ENCODE data around the gene ABCC8. TPM values are rescaled to one million over a fixed set of nuclear protein-coding genes. Genes with fewer than 3 reads are reported as not detected.

The ABCC8 gene
- total RNA-seq, 1 donor from 2014 or later = 3.7 TPM

GRCh38 chr11:17516551-17517150 is 40.0 kb upstream of the ABCC8 start:
- Histone ChIP-seq H3K4me1 (ENCODE audit: control insufficient read depth in 3 of 3, insufficient read depth in 3 of 3, low read length in 3 of 3) (peaks cover 0 to 4% (median under 1%) of the 10 kb centered on the region in 3 donors), H3K36me3 (ENCODE audit: control insufficient read depth in 3 of 3, insufficient read depth in 3 of 3, low read length in 3 of 3) (no peaks in the 10 kb centered on the region), H3K9me3 (ENCODE audit: control insufficient read depth in 3 of 3, low read length in 3 of 3) (no peaks in the 10 kb centered on the region), H3K9ac (ENCODE audit: low read depth in 1 of 3, low read length in 3 of 3) (no peak overlapping the region), H3K27ac (ENCODE audit: low read depth, low read length) (no peak overlapping the region), H3K27me3 (ENCODE audit: control insufficient read depth in 3 of 3, insufficient read depth in 3 of 3, low read length in 3 of 3) (peaks cover 0 to 9% (median 5%) of the 10 kb centered on the region in 3 donors), H3K4me3 (ENCODE audit: low read length in 3 of 3) (no peak overlapping the region)

- H3K27ac ChIP-seq (ENCODE audit: low read depth, low read length) = no peak overlapping the region
- H3K9ac ChIP-seq (ENCODE audit: low read depth in 1 of 3, low read length in 3 of 3) = no peak overlapping the region
- H3K27me3 ChIP-seq (ENCODE audit: control insufficient read depth in 3 of 3, insufficient read depth in 3 of 3, low read length in 3 of 3) = peaks cover 0 to 9% (median 4%) of the 10 kb centered on the region in 3 donors
- H3K4me3 ChIP-seq (ENCODE audit: low read length in 3 of 3) = no peak overlapping the region
- peaks cover 0 to 4% (median 3%) of the 10 kb centered on the region in 3 donors for H3K4me1 ChIP-seq (ENCODE audit: control insufficient read depth in 3 of 3, insufficient read depth in 3 of 3, low read length in 3 of 3)
- H3K9me3 ChIP-seq (ENCODE audit: control insufficient read depth in 3 of 3, low read length in 3 of 3) = no peaks in the 10 kb centered on the region
- no peaks in the 10 kb centered on the region for H3K36me3 ChIP-seq (ENCODE audit: control insufficient read depth in 3 of 3, insufficient read depth in 3 of 3, low read length in 3 of 3)
Measured at GRCh38 chr11:17515443-17516176, 39.0 kb upstream of the ABCC8 start.

- Histone ChIP-seq H3K27me3 (ENCODE audit: control insufficient read depth in 3 of 3, insufficient read depth in 3 of 3, low read length in 3 of 3) (peaks cover 0 to 9% (median 0%) of the 10 kb centered on the region in 3 donors), H3K27ac (ENCODE audit: low read depth, low read length) (no peak overlapping the region), H3K9me3 (ENCODE audit: control insufficient read depth in 3 of 3, low read length in 3 of 3) (no peaks in the 10 kb centered on the region), H3K4me3 (ENCODE audit: low read length in 3 of 3) (no peak overlapping the region), H3K36me3 (ENCODE audit: control insufficient read depth in 3 of 3, insufficient read depth in 3 of 3, low read length in 3 of 3) (no peaks in the 10 kb centered on the region), H3K9ac (ENCODE audit: low read depth in 1 of 3, low read length in 3 of 3) (no peak overlapping the region), H3K4me1 (ENCODE audit: control insufficient read depth in 3 of 3, insufficient read depth in 3 of 3, low read length in 3 of 3) (peaks cover 0 to 4% (median 3%) of the 10 kb centered on the region in 3 donors)
Measured at GRCh38 chr11:17514476-17514875, 37.8 kb upstream of the ABCC8 start.

GRCh38 chr11:17513853-17514252 is 37.2 kb upstream of the ABCC8 start:
- H3K36me3 ChIP-seq (ENCODE audit: control insufficient read depth in 3 of 3, insufficient read depth in 3 of 3, low read length in 3 of 3) = no peaks in the 10 kb centered on the region
- H3K27me3 ChIP-seq (ENCODE audit: control insufficient read depth in 3 of 3, insufficient read depth in 3 of 3, low read length in 3 of 3) = peaks cover 0 to 9% (median 0%) of the 10 kb centered on the region in 3 donors
- no peak overlapping the region for H3K27ac ChIP-seq (ENCODE audit: low read depth, low read length)
- no peak overlapping the region for H3K4me3 ChIP-seq (ENCODE audit: low read length in 3 of 3)
- H3K4me1 ChIP-seq (ENCODE audit: control insufficient read depth in 3 of 3, insufficient read depth in 3 of 3, low read length in 3 of 3) = peaks cover 4% of the 10 kb centered on the region in 3 donors
- H3K9ac ChIP-seq (ENCODE audit: low read depth in 1 of 3, low read length in 3 of 3) = no peak overlapping the region
- no peaks in the 10 kb centered on the region for H3K9me3 ChIP-seq (ENCODE audit: control insufficient read depth in 3 of 3, low read length in 3 of 3)

GRCh38 chr11:17512101-17512500 is 35.5 kb upstream of the ABCC8 start:
- H3K27me3 ChIP-seq (ENCODE audit: control insufficient read depth in 3 of 3, insufficient read depth in 3 of 3, low read length in 3 of 3) = peaks cover 0 to 6% (median 0%) of the 10 kb centered on the region in 3 donors
- no peak overlapping the region for H3K27ac ChIP-seq (ENCODE audit: low read depth, low read length)
- peaks cover 8 to 20% (median 16%) of the 10 kb centered on the region in 3 donors for H3K4me1 ChIP-seq (ENCODE audit: control insufficient read depth in 3 of 3, insufficient read depth in 3 of 3, low read length in 3 of 3)
- no peaks in the 10 kb centered on the region for H3K9me3 ChIP-seq (ENCODE audit: control insufficient read depth in 3 of 3, low read length in 3 of 3)
- H3K4me3 ChIP-seq (ENCODE audit: low read length in 3 of 3) = no peak overlapping the region
- H3K36me3 ChIP-seq (ENCODE audit: control insufficient read depth in 3 of 3, insufficient read depth in 3 of 3, low read length in 3 of 3) = no peaks in the 10 kb centered on the region
- no peak overlapping the region for H3K9ac ChIP-seq (ENCODE audit: low read depth in 1 of 3, low read length in 3 of 3)

- H3K4me3 ChIP-seq (ENCODE audit: low read length in 3 of 3) = no peak overlapping the region
- H3K9me3 ChIP-seq (ENCODE audit: control insufficient read depth in 3 of 3, low read length in 3 of 3) = no peaks in the 10 kb centered on the region
- H3K36me3 ChIP-seq (ENCODE audit: control insufficient read depth in 3 of 3, insufficient read depth in 3 of 3, low read length in 3 of 3) = no peaks in the 10 kb centered on the region
- peaks cover 8 to 20% (median 16%) of the 10 kb centered on the region in 3 donors for H3K4me1 ChIP-seq (ENCODE audit: control insufficient read depth in 3 of 3, insufficient read depth in 3 of 3, low read length in 3 of 3)
- no peak overlapping the region for H3K27ac ChIP-seq (ENCODE audit: low read depth, low read length)
- H3K27me3 ChIP-seq (ENCODE audit: control insufficient read depth in 3 of 3, insufficient read depth in 3 of 3, low read length in 3 of 3) = peaks cover 0 to 3% (median 0%) of the 10 kb centered on the region in 3 donors
- H3K9ac ChIP-seq (ENCODE audit: low read depth in 1 of 3, low read length in 3 of 3) = no peak overlapping the region
Measured at GRCh38 chr11:17511571-17511970, 34.9 kb upstream of the ABCC8 start.

GRCh38 chr11:17510507-17511206 is 34.0 kb upstream of the ABCC8 start:
- Histone ChIP-seq H3K9me3 (ENCODE audit: control insufficient read depth in 3 of 3, low read length in 3 of 3) (no peaks in the 10 kb centered on the region), H3K36me3 (ENCODE audit: control insufficient read depth in 3 of 3, insufficient read depth in 3 of 3, low read length in 3 of 3) (no peaks in the 10 kb centered on the region), H3K27me3 (ENCODE audit: control insufficient read depth in 3 of 3, insufficient read depth in 3 of 3, low read length in 3 of 3) (peaks cover 0 to 3% (median 0%) of the 10 kb centered on the region in 3 donors), H3K4me3 (ENCODE audit: low read length in 3 of 3) (no peak overlapping the region), H3K9ac (ENCODE audit: low read depth in 1 of 3, low read length in 3 of 3) (no peak overlapping the region), H3K4me1 (ENCODE audit: control insufficient read depth in 3 of 3, insufficient read depth in 3 of 3, low read length in 3 of 3) (peaks cover 8 to 20% (median 16%) of the 10 kb centered on the region in 3 donors), H3K27ac (ENCODE audit: low read depth, low read length) (no peak overlapping the region)

GRCh38 chr11:17508791-17509190 is 32.1 kb upstream of the ABCC8 start:
- H3K4me1 ChIP-seq (ENCODE audit: control insufficient read depth in 3 of 3, insufficient read depth in 3 of 3, low read length in 3 of 3) = peaks cover 25 to 34% (median 32%) of the 10 kb centered on the region in 3 donors
- H3K27me3 ChIP-seq (ENCODE audit: control insufficient read depth in 3 of 3, insufficient read depth in 3 of 3, low read length in 3 of 3) = peaks cover 0 to 3% (median 0%) of the 10 kb centered on the region in 3 donors
- no peaks in the 10 kb centered on the region for H3K9me3 ChIP-seq (ENCODE audit: control insufficient read depth in 3 of 3, low read length in 3 of 3)
- no peak overlapping the region for H3K4me3 ChIP-seq (ENCODE audit: low read length in 3 of 3)
- H3K27ac ChIP-seq (ENCODE audit: low read depth, low read length) = peak overlapping the region; percentile 16
- H3K9ac ChIP-seq (ENCODE audit: low read depth in 1 of 3, low read length in 3 of 3) = no peak overlapping the region
- no peaks in the 10 kb centered on the region for H3K36me3 ChIP-seq (ENCODE audit: control insufficient read depth in 3 of 3, insufficient read depth in 3 of 3, low read length in 3 of 3)

- Histone ChIP-seq H3K4me1 (ENCODE audit: control insufficient read depth in 3 of 3, insufficient read depth in 3 of 3, low read length in 3 of 3) (peaks cover 25 to 34% (median 33%) of the 10 kb centered on the region in 3 donors), H3K4me3 (ENCODE audit: low read length in 3 of 3) (no peak overlapping the region), H3K9ac (ENCODE audit: low read depth in 1 of 3, low read length in 3 of 3) (no peak overlapping the region), H3K36me3 (ENCODE audit: control insufficient read depth in 3 of 3, insufficient read depth in 3 of 3, low read length in 3 of 3) (no peaks in the 10 kb centered on the region), H3K27me3 (ENCODE audit: control insufficient read depth in 3 of 3, insufficient read depth in 3 of 3, low read length in 3 of 3) (peaks cover 0 to 3% (median 0%) of the 10 kb centered on the region in 3 donors), H3K27ac (ENCODE audit: low read depth, low read length) (peak overlapping the region; percentile 16), H3K9me3 (ENCODE audit: control insufficient read depth in 3 of 3, low read length in 3 of 3) (no peaks in the 10 kb centered on the region)
Measured at GRCh38 chr11:17508306-17508705, 31.7 kb upstream of the ABCC8 start.
